CD14-positive monocyte (primary cell): ENCODE measurements around the gene LINC01488. TPM values are rescaled to one million over a fixed set of nuclear protein-coding genes. Genes with fewer than 3 reads are reported as not detected.

Experiments used
- DNase-seq, 3 donors: peaks; one replicate each; pipeline ENCODE4 v3.0.0-alpha.2; 2011 to 2022
- H2AFZ ChIP-seq: 2 replicates; pipeline ENCODE4 v1.6.0; 2012; ENCODE audit warnings: mild to moderate bottlenecking, low read depth, low read length, inconsistent platforms; ENCODE audit not compliant: insufficient read depth, poor library complexity, severe bottlenecking
- H3K27ac ChIP-seq, 2 donors: 1 replicate in 1 of 2; 2 replicates in 1 of 2; pipeline ENCODE4 v1.5.1; 2012 to 2013; ENCODE audit warnings: low read length in 2 of 2, control low read depth in 1 of 2, inconsistent platforms in 1 of 2, low read depth in 1 of 2, mild to moderate bottlenecking in 1 of 2
- H3K27me3 ChIP-seq, 2 donors: one replicate each; pipeline versions ENCODE4 v1.6.0 to v1.6.1; 2011 to 2013; ENCODE audit warnings: low read length in 2 of 2; ENCODE audit not compliant: control insufficient read depth in 2 of 2, insufficient read depth in 2 of 2
- H3K36me3 ChIP-seq, 2 donors: replicated peaks in 1 of 2; 1 replicate in 1 of 2; 2 replicates in 1 of 2; pipeline versions ENCODE4 v1.5.1 to v1.6.1; 2012 to 2013; ENCODE audit warnings: low read length in 2 of 2, control low read depth in 1 of 2, inconsistent platforms in 1 of 2, mild to moderate bottlenecking in 1 of 2; ENCODE audit not compliant: insufficient read depth in 2 of 2, control insufficient read depth in 1 of 2
- H3K4me1 ChIP-seq, 2 donors: 1 replicate in 1 of 2; 2 replicates in 1 of 2; pipeline versions ENCODE4 v1.5.1 to v1.6.1; 2012 to 2013; ENCODE audit warnings: low read length in 2 of 2, control low read depth in 1 of 2, inconsistent platforms in 1 of 2, mild to moderate bottlenecking in 1 of 2, moderate library complexity in 1 of 2; ENCODE audit not compliant: insufficient read depth in 2 of 2, control insufficient read depth in 1 of 2
- H3K4me2 ChIP-seq: replicated peaks from 2 replicates; pipeline ENCODE3; 2012; ENCODE audit warnings: low read length, moderate library complexity, mild to moderate bottlenecking; ENCODE audit not compliant: poor library complexity, severe bottlenecking; ENCODE audit errors: extremely low read depth
- H3K4me3 ChIP-seq, 3 experiments: fragments of 200-600 bp in 1 of 3; sonication (generic) in 1 of 3; replicated peaks in 1 of 3; 1 replicate in 2 of 3; 2 replicates in 1 of 3; pipeline ENCODE4 v1.5.1; 2011 to 2013; ENCODE audit warnings: low read length in 3 of 3, mild to moderate bottlenecking in 3 of 3, control low read depth in 2 of 3, low read depth in 2 of 3, inconsistent platforms in 1 of 3, moderate library complexity in 1 of 3
- H3K79me2 ChIP-seq: 2 replicates; pipeline ENCODE4 v1.6.0; 2012; ENCODE audit warnings: mild to moderate bottlenecking, control low read depth, inconsistent platforms, low read length, moderate library complexity; ENCODE audit not compliant: insufficient read depth
- H3K9ac ChIP-seq: 2 replicates; pipeline ENCODE4 v1.6.0; 2017; ENCODE audit warnings: low read length, mild to moderate bottlenecking; ENCODE audit not compliant: insufficient read depth, poor library complexity, severe bottlenecking
- H3K9me3 ChIP-seq, 2 donors: replicated peaks in 1 of 2; 1 replicate in 1 of 2; 2 replicates in 1 of 2; pipeline versions ENCODE4 v1.5.1 to v1.6.1; 2012 to 2013; ENCODE audit warnings: low read length in 2 of 2, control low read depth in 1 of 2; ENCODE audit not compliant: control insufficient read depth in 1 of 2, insufficient read depth in 1 of 2
- H4K20me1 ChIP-seq: 2 replicates; pipeline ENCODE4 v1.6.0; 2012; ENCODE audit warnings: mild to moderate bottlenecking, low read length, control low read depth, moderate library complexity; ENCODE audit not compliant: insufficient read depth
- H3K27ac Mint-ChIP-seq, 7 donors: one replicate each; pipeline ENCODE4 v1.8.0; 2020; ENCODE audit warnings: mild to moderate bottlenecking in 7 of 7, mixed read lengths in 7 of 7, moderate library complexity in 6 of 7, inconsistent platforms in 2 of 7
- H3K27me3 Mint-ChIP-seq, 3 donors: one replicate each; pipeline ENCODE4 v1.8.0; 2021 to 2022; ENCODE audit warnings: low read depth in 3 of 3, mild to moderate bottlenecking in 3 of 3, mixed read lengths in 3 of 3, moderate library complexity in 3 of 3, inconsistent platforms in 1 of 3
- H3K36me3 Mint-ChIP-seq, 2 donors: one replicate each; pipeline ENCODE4 v1.8.0; 2020; ENCODE audit warnings: mixed read lengths in 2 of 2, inconsistent platforms in 1 of 2, mild to moderate bottlenecking in 1 of 2
- H3K4me1 Mint-ChIP-seq: one replicate; pipeline ENCODE4 v1.8.0; 2020; ENCODE audit warnings: mild to moderate bottlenecking, mixed read lengths
- H3K4me3 Mint-ChIP-seq, 2 donors: one replicate each; pipeline ENCODE4 v1.8.0; 2020; ENCODE audit warnings: mild to moderate bottlenecking in 2 of 2, mixed read lengths in 2 of 2, moderate library complexity in 1 of 2
- H3K9me3 Mint-ChIP-seq, 7 donors: one replicate each; pipeline ENCODE4 v1.8.0; 2020 to 2022; ENCODE audit warnings: mixed read lengths in 7 of 7, mild to moderate bottlenecking in 6 of 7, moderate library complexity in 6 of 7, inconsistent platforms in 2 of 7
- CTCF ChIP-seq: fragments of 200-600 bp; IDR thresholded peaks from one replicate; pipeline ENCODE4 v1.8.0; 2022; ENCODE audit warnings: antibody characterized with exemption, mild to moderate bottlenecking
- WGBS: methylation state at CpG from one replicate; pipeline ENCODE4 v1.1.5; 2013; ENCODE audit warnings: missing lambda C conversion rate; ENCODE audit not compliant: insufficient coverage; 5-methylcytosine and 5-hydroxymethylcytosine counted together
- intact Hi-C, 2 donors: fragments of 100-400 bp; cut with micrococcal nuclease; formaldehyde crosslinking; loops; one replicate each; pipeline versions ENCODE4 v1.15.0 to v1.15.1; 2023
- polyA plus RNA-seq, 3 donors: library from polyadenylated mRNA; depleted of rRNA in 1 of 3; unstranded in 2 of 3; stranded (reverse) in 1 of 3; fragments of 300-500 nt in 2 of 3; fragments of >200 nt in 1 of 3; fragmentation: Illumina TruSeq in 2 of 3; gene quantifications; 1 replicate in 2 of 3; 2 replicates in 1 of 3; pipeline ENCODE4 v1.2.3, GENCODE V29; 2012 to 2021

LINC01488 gene
- polyA plus RNA-seq, 3 donors: not detected

- no peak overlapping the region for H3K27ac Mint-ChIP-seq
- H3K4me2 ChIP-seq: no peak overlapping the region
- no peaks in the 10 kb centered on the region for H3K27me3 ChIP-seq
- H3K4me1 ChIP-seq: peaks cover 13 to 17% of the 10 kb centered on the region in 2 donors
- H3K4me3 Mint-ChIP-seq: no peak overlapping the region
- no peak overlapping the region for H3K9ac ChIP-seq
- 100% methylated on average over 2 of the region's 9 CpGs for WGBS
- no peak overlapping the region for H3K4me3 ChIP-seq
- TF ChIP-seq CTCF: no peak
- intact Hi-C loops: no loop called here
- H2AFZ ChIP-seq: no peak overlapping the region
- peaks cover 0 to 1% (median 0%) of the 10 kb centered on the region in 7 donors for H3K9me3 Mint-ChIP-seq
- no peaks in the 10 kb centered on the region for H3K36me3 Mint-ChIP-seq
- H3K4me1 Mint-ChIP-seq: peaks cover 16% of the 10 kb centered on the region
- H3K27me3 Mint-ChIP-seq: peaks cover 3 to 11% (median 8%) of the 10 kb centered on the region in 3 donors
- no peaks in the 10 kb centered on the region for H3K79me2 ChIP-seq
- H4K20me1 ChIP-seq: no peaks in the 10 kb centered on the region
- no peak overlapping the region for H3K27ac ChIP-seq
- H3K9me3 ChIP-seq: no peaks in the 10 kb centered on the region
- DNase-seq: no peak
- no peaks in the 10 kb centered on the region for H3K36me3 ChIP-seq
These were observed 50.2 kb downstream of the LINC01488 start for GRCh38 chr11:69531717-69532088.

DNA sequence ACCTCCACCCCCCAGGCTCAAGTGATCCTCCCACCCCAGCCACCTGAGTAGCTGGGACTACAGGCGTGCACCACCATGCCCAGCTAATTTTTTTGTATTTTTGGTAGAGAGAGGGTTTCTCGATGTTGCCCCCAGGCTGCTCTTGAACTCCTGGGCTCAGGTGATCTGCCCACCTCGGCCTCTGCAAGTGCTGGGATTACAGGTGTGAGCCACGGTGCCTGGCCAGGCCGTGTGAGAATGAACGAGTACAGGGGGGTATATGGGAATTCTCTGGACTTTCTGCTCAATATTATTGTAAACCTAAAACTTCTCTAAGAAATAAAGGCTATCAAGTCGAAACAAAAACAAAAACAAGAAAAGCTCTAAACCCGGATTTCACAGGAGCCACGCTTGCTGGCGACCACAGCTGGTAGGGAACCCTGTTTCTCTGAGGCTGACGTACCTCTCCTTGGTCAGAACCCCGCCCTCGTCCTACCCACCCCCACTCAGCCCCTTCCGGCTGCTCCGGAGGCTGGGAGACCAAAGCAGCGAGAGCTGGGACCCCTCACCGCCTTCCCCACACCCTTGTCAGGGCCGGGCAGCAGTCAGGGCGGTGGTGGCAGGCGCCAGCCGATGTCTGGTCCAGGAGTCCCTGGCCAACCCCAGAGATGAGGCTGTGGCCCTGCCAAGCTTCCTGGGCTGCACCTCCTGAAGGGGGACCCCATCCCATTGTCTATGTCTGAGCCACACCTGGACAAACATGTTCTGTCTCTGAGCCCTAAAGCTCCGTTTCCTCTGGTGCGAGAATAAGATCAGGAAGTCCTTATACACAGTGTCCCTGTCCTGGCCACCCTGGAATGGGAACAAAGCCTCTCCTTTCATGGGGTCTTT is 52.1 kb downstream of the LINC01488 start:
- Mint-ChIP-seq H3K27ac (no peak overlapping the region), H3K4me3 (no peak overlapping the region), H3K4me1 (peaks cover 17% of the 10 kb centered on the region), H3K9me3 (peaks cover 0 to 1% (median 0%) of the 10 kb centered on the region in 7 donors), H3K27me3 (peaks cover 3 to 11% (median 7%) of the 10 kb centered on the region in 3 donors), H3K36me3 (no peaks in the 10 kb centered on the region)
- H3K27me3 ChIP-seq: no peaks in the 10 kb centered on the region
- H3K9me3 ChIP-seq: no peaks in the 10 kb centered on the region
- TF ChIP-seq CTCF: no peak
- H3K4me1 ChIP-seq: peaks cover 13 to 21% of the 10 kb centered on the region in 2 donors
- no peak overlapping the region for H3K27ac ChIP-seq
- WGBS: 91% methylated on average over 17 of the region's 23 CpGs
- H2AFZ ChIP-seq: no peak overlapping the region
- no peak overlapping the region for H3K4me3 ChIP-seq
- no peak overlapping the region for H3K9ac ChIP-seq
- no peaks in the 10 kb centered on the region for H3K36me3 ChIP-seq
- H3K79me2 ChIP-seq: no peaks in the 10 kb centered on the region
- no peak for DNase-seq
- no peaks in the 10 kb centered on the region for H4K20me1 ChIP-seq
- intact Hi-C loops: no loop called here
- H3K4me2 ChIP-seq: no peak overlapping the region
